ENCODE results near the gene XRCC5. TPM values are rescaled to one million over a fixed set of nuclear protein-coding genes. Genes with fewer than 3 reads are reported as not detected.

Gene XRCC5
- total RNA-seq, 1 donor from 2014 or later = 524 TPM

GRCh38 chr2:216194013-216194412 lies 84.9 kb downstream of the XRCC5 start:
- Mint-ChIP-seq H3K9me3 (no peaks in the 10 kb centered on the region), H3K27me3 (ENCODE audit: low read depth) (no peaks in the 10 kb centered on the region), H3K36me3 (ENCODE audit: low read depth) (peaks cover 22% of the 10 kb centered on the region), H3K4me3 (no peak overlapping the region), H3K27ac (ENCODE audit: unreplicated experiment) (no peak overlapping the region), H3K4me1 (peaks cover 4% of the 10 kb centered on the region)
- no peak for DNase-seq (ENCODE audit: low read depth, low spot score)
- TF ChIP-seq, protein P1, sequence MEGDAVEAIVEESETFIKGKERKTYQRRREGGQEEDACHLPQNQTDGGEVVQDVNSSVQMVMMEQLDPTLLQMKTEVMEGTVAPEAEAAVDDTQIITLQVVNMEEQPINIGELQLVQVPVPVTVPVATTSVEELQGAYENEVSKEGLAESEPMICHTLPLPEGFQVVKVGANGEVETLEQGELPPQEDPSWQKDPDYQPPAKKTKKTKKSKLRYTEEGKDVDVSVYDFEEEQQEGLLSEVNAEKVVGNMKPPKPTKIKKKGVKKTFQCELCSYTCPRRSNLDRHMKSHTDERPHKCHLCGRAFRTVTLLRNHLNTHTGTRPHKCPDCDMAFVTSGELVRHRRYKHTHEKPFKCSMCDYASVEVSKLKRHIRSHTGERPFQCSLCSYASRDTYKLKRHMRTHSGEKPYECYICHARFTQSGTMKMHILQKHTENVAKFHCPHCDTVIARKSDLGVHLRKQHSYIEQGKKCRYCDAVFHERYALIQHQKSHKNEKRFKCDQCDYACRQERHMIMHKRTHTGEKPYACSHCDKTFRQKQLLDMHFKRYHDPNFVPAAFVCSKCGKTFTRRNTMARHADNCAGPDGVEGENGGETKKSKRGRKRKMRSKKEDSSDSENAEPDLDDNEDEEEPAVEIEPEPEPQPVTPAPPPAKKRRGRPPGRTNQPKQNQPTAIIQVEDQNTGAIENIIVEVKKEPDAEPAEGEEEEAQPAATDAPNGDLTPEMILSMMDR (conservative IDR thresholded peaks at IDR 0.05) = no peak

- H3K9me3 Mint-ChIP-seq = no peaks in the 10 kb centered on the region
- H3K27ac Mint-ChIP-seq (ENCODE audit: unreplicated experiment) = no peak overlapping the region
Observed at GRCh38 chr2:216194561-216194960, 85.4 kb downstream of the XRCC5 start.

GRCh38 chr2:216195565-216196029 lies 86.4 kb downstream of the XRCC5 start:
- Mint-ChIP-seq H3K36me3 (ENCODE audit: low read depth) (peaks cover 26% of the 10 kb centered on the region), H3K27ac (ENCODE audit: unreplicated experiment) (no peak overlapping the region), H3K27me3 (ENCODE audit: low read depth) (no peaks in the 10 kb centered on the region), H3K4me3 (no peak overlapping the region), H3K4me1 (peaks cover 4% of the 10 kb centered on the region), H3K9me3 (no peaks in the 10 kb centered on the region)
- DNase-seq (ENCODE audit: low read depth, low spot score) = no peak
- TF ChIP-seq, protein P1 (conservative IDR thresholded peaks at IDR 0.05) = no peak

More at GRCh38 chr2:216194561-216194960, 85.4 kb downstream of the XRCC5 start:
- Mint-ChIP-seq H3K36me3 (ENCODE audit: low read depth) (peaks cover 25% of the 10 kb centered on the region), H3K4me1 (peaks cover 4% of the 10 kb centered on the region), H3K27me3 (ENCODE audit: low read depth) (no peaks in the 10 kb centered on the region), H3K4me3 (no peak overlapping the region)
- no peak for DNase-seq (ENCODE audit: low read depth, low spot score)
- TF ChIP-seq, protein P1 (conservative IDR thresholded peaks at IDR 0.05) = no peak

DNA sequence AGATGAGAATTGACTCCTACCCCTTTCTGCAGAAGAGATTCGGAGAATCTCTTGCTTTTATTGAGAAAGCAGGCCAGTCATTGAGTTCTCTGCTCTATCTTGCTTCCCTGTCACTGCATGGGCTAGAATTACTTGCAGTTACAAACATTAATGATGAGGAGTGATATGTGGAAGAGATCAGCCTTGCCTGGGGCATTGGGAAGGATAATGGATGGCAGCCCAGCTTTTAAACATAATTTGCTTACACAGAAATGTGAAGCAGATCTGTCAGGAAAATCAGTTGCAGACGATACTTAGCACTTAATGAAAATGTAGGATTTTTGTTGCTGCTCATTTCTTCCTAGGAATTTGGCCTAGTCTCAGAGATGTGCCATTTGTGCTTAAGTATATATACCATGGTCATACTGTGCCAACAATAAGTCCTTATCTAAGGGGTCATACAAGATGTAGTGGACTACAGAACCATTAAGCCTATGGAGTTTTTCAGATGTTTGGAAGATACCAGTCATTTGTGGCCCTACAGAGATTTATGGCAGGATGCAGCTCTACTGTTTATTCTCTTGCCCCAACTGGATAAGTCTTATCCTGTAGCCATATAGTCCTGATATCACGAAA lies 92.7 kb downstream of the XRCC5 start:
- Mint-ChIP-seq H3K4me3 (no peak overlapping the region), H3K27me3 (ENCODE audit: low read depth) (no peaks in the 10 kb centered on the region), H3K9me3 (no peaks in the 10 kb centered on the region), H3K36me3 (ENCODE audit: low read depth) (peaks cover 52% of the 10 kb centered on the region), H3K27ac (ENCODE audit: unreplicated experiment) (no peak overlapping the region), H3K4me1 (no peaks in the 10 kb centered on the region)
- TF ChIP-seq, protein P1 (conservative IDR thresholded peaks at IDR 0.05) = no peak
- no peak for DNase-seq (ENCODE audit: low read depth, low spot score)

- H3K27me3 Mint-ChIP-seq (ENCODE audit: low read depth) = no peaks in the 10 kb centered on the region
- H3K27ac Mint-ChIP-seq (ENCODE audit: unreplicated experiment) = no peak overlapping the region
- no peak overlapping the region for H3K4me3 Mint-ChIP-seq
- H3K4me1 Mint-ChIP-seq = no peaks in the 10 kb centered on the region
- H3K36me3 Mint-ChIP-seq (ENCODE audit: low read depth) = peaks cover 53% of the 10 kb centered on the region
- no peak for DNase-seq (ENCODE audit: low read depth, low spot score)
- no peaks in the 10 kb centered on the region for H3K9me3 Mint-ChIP-seq
- TF ChIP-seq, protein P1 (conservative IDR thresholded peaks at IDR 0.05) = no peak
Observed at GRCh38 chr2:216202626-216203250, 93.6 kb downstream of the XRCC5 start.
